ENCODE data around the gene SLC16A8.

GRCh38 chr22:38075961-38076360, 8.0 kb downstream of the SLC16A8 start:
- TF ChIP-seq CTCF (IDR thresholded peaks at IDR 0.05): no peak
- no peak for TF ChIP-seq EP300 (IDR thresholded peaks at IDR 0.05)
- TF ChIP-seq POLR2A (IDR thresholded peaks at IDR 0.05; ENCODE audit: low read depth): no peak

All from esophagus muscularis mucosa (tissue), 4 donors.